ENCODE measurements around the gene CST9. TPM values are rescaled to one million over a fixed set of nuclear protein-coding genes. Genes with fewer than 3 reads are reported as not detected.

The CST9 gene
- total and polyA plus RNA-seq, 2 of the 8 experiments (the other 6 are each of a cell fraction or from before 2014, with no cell fraction given): 0.05 to 0.19 TPM

GRCh38 chr20:23631981-23632710 is 26.4 kb upstream of the CST9 start:
- no peak overlapping the region for H3K18ac ChIP-seq (ENCODE audit: extremely low read depth, low read length)
- no peak overlapping the region for H3K4me3 ChIP-seq (ENCODE audit: extremely low read depth in 1 of 4, insufficient read depth in 2 of 4, low read depth in 3 of 4, low read length in 4 of 4)
- H3K9me3 ChIP-seq (ENCODE audit: insufficient read depth in 2 of 2, low read depth in 1 of 2, low read length in 1 of 2): no peaks in the 10 kb centered on the region
- H3K23ac ChIP-seq (ENCODE audit: insufficient read length): no peak overlapping the region
- no peak overlapping the region for H4K5ac ChIP-seq (ENCODE audit: insufficient read length, low read depth, low read length)
- peaks cover 0 to 8% of the 10 kb centered on the region in 2 experiments for H4K20me1 ChIP-seq (replicated peaks in 1 of 2; ENCODE audit: control insufficient read depth in 1 of 2, insufficient read depth in 2 of 2, low read length in 2 of 2)
- no peaks in the 10 kb centered on the region; the same call in 1 of the 2 replicates for H3K79me1 ChIP-seq (ENCODE audit: low read depth, low read length)
- no peak overlapping the region for H3K14ac ChIP-seq (ENCODE audit: insufficient read length)
- no peak overlapping the region for H4K91ac ChIP-seq (replicated peaks; ENCODE audit: insufficient read length, low read length)
- no peak overlapping the region for H3K56ac ChIP-seq (replicated peaks; ENCODE audit: insufficient read length, low read depth, low read length)
- H3K27me3 ChIP-seq (replicated peaks in 1 of 4; ENCODE audit: control insufficient read depth in 3 of 4, extremely low read depth in 1 of 4, insufficient read depth in 3 of 4, low read length in 3 of 4): peaks cover 0 to 5% (median 2%) of the 10 kb centered on the region in 4 experiments; a peak in 3 of 7 replicates
- no peaks in the 10 kb centered on the region for H3K79me2 ChIP-seq (ENCODE audit: control insufficient read depth in 1 of 2, insufficient read depth in 2 of 2, low read length in 2 of 2)
- H3K36me3 ChIP-seq (ENCODE audit: control insufficient read depth in 2 of 4, insufficient read depth in 4 of 4, low read length in 3 of 4): no peaks in the 10 kb centered on the region; a peak in 1 of 8 replicates
- H2BK120ac ChIP-seq (replicated peaks; ENCODE audit: low read depth, low read length): no peak overlapping the region
- H3K9ac ChIP-seq (replicated peaks in 1 of 4; ENCODE audit: extremely low read depth in 1 of 4, low read depth in 3 of 4, low read length in 3 of 4): no peak overlapping the region
- H2AK5ac ChIP-seq (ENCODE audit: low read depth, low read length): no peak overlapping the region
- H2BK12ac ChIP-seq (ENCODE audit: low read depth, low read length): no peak overlapping the region
- no peak overlapping the region for H3K4ac ChIP-seq (replicated peaks; ENCODE audit: insufficient read length, low read depth, low read length)
- peaks cover 4% of the 10 kb centered on the region for H3K23me2 ChIP-seq (ENCODE audit: low read depth, low read length)
- 84% methylated on average over 9 of the region's 12 CpGs; no CpG with 5 or more reads in 1 of the 2 experiments for WGBS, 2 experiments (ENCODE audit: extremely low coverage in 1 of 2, insufficient coverage in 1 of 2, insufficient read length in 1 of 2, insufficient replicate concordance in 2 of 2, low coverage in 1 of 2, low lambda C conversion rate in 2 of 2, missing lambda C conversion rate in 1 of 2)
- no peak for DNase-seq (ENCODE audit: low read depth in 1 of 2, low spot score in 2 of 2)
- ChIA-PET CTCF (ENCODE audit: partially characterized antibody) (interaction anchor here (0.9 kb wide), 1 partner anchor 187 kb away, joined by 3 read pairs; no protein-coding TSS in a partner anchor), POLR2A (ENCODE audit: partially characterized antibody) (no interaction called here)
- peaks cover 0 to 11% (median 4%) of the 10 kb centered on the region in 4 experiments; a peak in 4 of 7 replicates for H3K4me1 ChIP-seq (replicated peaks in 1 of 4; ENCODE audit: control insufficient read depth in 3 of 4, insufficient read depth in 4 of 4, low read length in 3 of 4)
- H2AFZ ChIP-seq (ENCODE audit: low read length): no peak overlapping the region
- no peak overlapping the region for H2BK5ac ChIP-seq (ENCODE audit: low read depth, low read length)
- FAIRE-seq: no peak
- H2BK20ac ChIP-seq (ENCODE audit: low read length): no peak overlapping the region
- no peak overlapping the region for H3K4me2 ChIP-seq (ENCODE audit: insufficient read depth in 1 of 2, low read depth in 2 of 2, low read length in 2 of 2)
- no peak overlapping the region for H4K8ac ChIP-seq (ENCODE audit: extremely low read depth, insufficient read depth, low read length)
- H3K27ac ChIP-seq (ENCODE audit: low read depth, low read length): no peak overlapping the region
- no peak overlapping the region for H2BK15ac ChIP-seq (ENCODE audit: low read length)
- TF ChIP-seq SUZ12 (IDR thresholded peaks at IDR 0.05; ENCODE audit: low read length): no peak
- no peak for TF ChIP-seq E2F6 (IDR thresholded peaks at IDR 0.05)
- no peak for TF ChIP-seq SP1 (IDR thresholded peaks at IDR 0.05; ENCODE audit: low read depth, low read length)
- no peak for TF ChIP-seq HDAC2 (IDR thresholded peaks at IDR 0.05; ENCODE audit: borderline replicate concordance in 1 of 2, low read depth in 2 of 2, low read length in 2 of 2)
- no peak for TF ChIP-seq CTCF (IDR thresholded peaks at IDR 0.05; ENCODE audit: control extremely low read depth in 1 of 3, insufficient read depth in 1 of 3, low read depth in 1 of 3, low read length in 3 of 3)
- no peak for TF ChIP-seq RXRA (IDR thresholded peaks at IDR 0.05; ENCODE audit: insufficient read depth, low read depth, low read length)
- TF ChIP-seq KDM4A (IDR thresholded peaks at IDR 0.05; ENCODE audit: low read depth, low read length, severe bottlenecking): no peak
- no peak for TF ChIP-seq SIN3A (conservative IDR thresholded peaks at IDR 0.05 in 1 of 2, IDR thresholded peaks at IDR 0.05 in 1 of 2; ENCODE audit: low read depth in 1 of 2, low read length in 2 of 2)
